Neural progenitor cell (in vitro differentiated cells): ENCODE results near the gene SUSD2. TPM values are rescaled to one million over a fixed set of nuclear protein-coding genes. Genes with fewer than 3 reads are reported as not detected.
A peak's percentile ranks its signal among the peaks of the same experiment; 100 is the strongest.

Source experiments
- DNase-seq: peaks from one replicate; pipeline ENCODE4 v3.0.0-alpha.2; 2016; ENCODE audit warnings: low spot score
- H2AFZ ChIP-seq: fragments of 200-600 bp; sonication (generic); replicated peaks from 2 replicates; pipeline ENCODE4 v1.6.1; 2016; ENCODE audit warnings: antibody characterized with exemption
- H3F3A ChIP-seq: fragments of 200-600 bp; sonication (generic); 2 replicates; pipeline ENCODE4 v1.6.1; 2016; ENCODE audit warnings: antibody characterized with exemption, low read depth
- H3K27ac ChIP-seq: fragments of 200-600 bp; sonication (generic); 2 replicates; pipeline ENCODE4 v1.5.1; 2016; ENCODE audit warnings: mild to moderate bottlenecking
- H3K27me3 ChIP-seq: fragments of 200-600 bp; sonication (generic); 2 replicates; pipeline ENCODE4 v1.6.1; 2016; ENCODE audit warnings: mild to moderate bottlenecking, moderate library complexity
- H3K36me3 ChIP-seq: fragments of 200-600 bp; sonication (generic); 2 replicates; pipeline ENCODE4 v1.5.1; 2016
- H3K4me1 ChIP-seq: fragments of 200-600 bp; sonication (generic); 2 replicates; pipeline ENCODE4 v1.6.1; 2016; ENCODE audit warnings: mixed run types
- H3K4me2 ChIP-seq: fragments of 200-600 bp; sonication (generic); 2 replicates; pipeline ENCODE4 v1.6.1; 2016
- H3K4me3 ChIP-seq: fragments of 200-600 bp; sonication (generic); 2 replicates; pipeline ENCODE4 v1.5.1; 2016
- H3K79me2 ChIP-seq: fragments of 200-600 bp; sonication (generic); 2 replicates; pipeline ENCODE4 v1.6.1; 2016; ENCODE audit warnings: low read depth
- H3K9ac ChIP-seq: fragments of 200-600 bp; sonication (generic); 2 replicates; pipeline ENCODE4 v1.6.1; 2016
- H3K9me3 ChIP-seq: fragments of 200-600 bp; sonication (generic); 2 replicates; pipeline ENCODE4 v1.5.1; 2016; ENCODE audit warnings: low read depth
- H4K20me1 ChIP-seq: fragments of 200-600 bp; sonication (generic); 2 replicates; pipeline ENCODE4 v1.6.1; 2016; ENCODE audit warnings: low read depth
- H3K27ac Mint-ChIP-seq: 3 replicates; pipeline ENCODE4 v1.8.0; 2021; ENCODE audit warnings: mixed read lengths
- H3K27me3 Mint-ChIP-seq: 2 replicates; pipeline ENCODE4 v1.8.0; 2022; ENCODE audit warnings: low read depth, mild to moderate bottlenecking, inconsistent platforms, moderate library complexity, mixed read lengths; ENCODE audit not compliant: insufficient read depth
- H3K36me3 Mint-ChIP-seq: 3 replicates; pipeline ENCODE4 v1.8.0; 2021; ENCODE audit warnings: mixed read lengths
- H3K4me1 Mint-ChIP-seq: 3 replicates; pipeline ENCODE4 v1.8.0; 2021; ENCODE audit warnings: mixed read lengths
- H3K4me3 Mint-ChIP-seq: 3 replicates; pipeline ENCODE4 v1.8.0; 2021; ENCODE audit warnings: mild to moderate bottlenecking, moderate library complexity, mixed read lengths
- H3K9me3 Mint-ChIP-seq: 3 replicates; pipeline ENCODE4 v1.8.0; 2020; ENCODE audit warnings: mixed read lengths
- CTCF ChIP-seq: fragments of 200-600 bp; sonication (generic); IDR thresholded peaks from 2 replicates; pipeline ENCODE4 v1.5.1; 2017; ENCODE audit warnings: antibody characterized with exemption, mild to moderate bottlenecking
- EZH2 ChIP-seq: fragments of 200-600 bp; sonication (generic); IDR thresholded peaks from 2 replicates; pipeline ENCODE4 v1.6.1; 2017; ENCODE audit warnings: antibody characterized with exemption, mild to moderate bottlenecking, moderate library complexity
- EZH2phosphoT487 ChIP-seq: fragments of 200-600 bp; sonication (generic); IDR thresholded peaks from 2 replicates; pipeline ENCODE4 v1.6.1; 2017; ENCODE audit warnings: antibody characterized with exemption
- total RNA-seq: library from RNA; depleted of rRNA; stranded (reverse); fragments of >200 nt; gene quantifications from 2 replicates; pipeline ENCODE4 v1.2.3, GENCODE V29; 2015; ENCODE audit warnings: low replicate concordance

The SUSD2 gene
- total RNA-seq, 1 donor from 2014 or later, result 0.02 TPM

DNA sequence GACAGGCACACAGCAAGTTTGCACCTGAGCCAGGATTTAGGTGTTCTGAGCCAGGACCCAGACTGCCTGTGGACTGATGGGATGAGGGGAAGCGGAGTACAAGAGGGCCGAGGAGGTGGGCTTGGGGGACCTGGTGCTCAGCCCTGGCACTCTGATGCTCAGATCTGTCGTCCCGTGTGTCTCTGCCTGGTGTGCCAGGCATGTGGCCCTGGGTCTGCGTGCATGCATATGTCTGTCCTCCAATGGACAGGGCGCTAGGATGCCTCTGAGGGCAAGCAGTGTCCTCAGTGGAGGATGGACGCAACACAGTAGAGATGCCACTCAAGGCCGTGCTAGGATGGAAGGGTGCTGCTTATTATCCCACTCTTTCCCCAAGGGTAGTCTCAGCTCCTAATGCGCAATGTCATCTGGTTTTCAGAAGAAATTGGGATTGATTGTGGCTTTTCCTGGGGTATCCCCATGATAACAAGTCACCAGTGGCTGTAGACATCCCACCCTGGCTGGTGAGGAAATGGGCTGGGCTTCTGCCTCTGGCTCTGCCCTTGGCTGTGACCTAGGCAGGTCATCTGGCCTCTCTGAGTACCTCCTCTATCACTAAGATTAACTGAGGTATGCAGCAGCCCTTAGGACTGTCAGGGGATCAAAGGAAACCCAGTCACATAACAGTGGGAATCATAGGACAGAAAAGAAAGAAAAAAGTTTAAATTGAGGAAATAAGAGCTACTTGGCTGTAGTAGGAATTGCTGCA lies 35.7 kb upstream of the SUSD2 start:
- Histone ChIP-seq H3K79me2 (no peaks in the 10 kb centered on the region), H2AFZ (no peak overlapping the region), H3K9me3 (no peaks in the 10 kb centered on the region), H3K36me3 (no peaks in the 10 kb centered on the region), H3K4me2 (no peak overlapping the region), H3K4me1 (no peaks in the 10 kb centered on the region), H3F3A (no peaks in the 10 kb centered on the region), H3K27ac (no peak overlapping the region), H3K9ac (no peak overlapping the region), H4K20me1 (peaks cover 28% of the 10 kb centered on the region), H3K27me3 (no peaks in the 10 kb centered on the region), H3K4me3 (no peak overlapping the region)
- Mint-ChIP-seq H3K27ac (no peak overlapping the region), H3K27me3 (peaks cover 2% of the 10 kb centered on the region), H3K4me3 (no peak overlapping the region), H3K36me3 (no peaks in the 10 kb centered on the region), H3K4me1 (peaks cover 28% of the 10 kb centered on the region), H3K9me3 (no peaks in the 10 kb centered on the region)
- DNase-seq, result no peak
- TF ChIP-seq EZH2 (no peak), CTCF (no peak), EZH2phosphoT487 (no peak)

DNA sequence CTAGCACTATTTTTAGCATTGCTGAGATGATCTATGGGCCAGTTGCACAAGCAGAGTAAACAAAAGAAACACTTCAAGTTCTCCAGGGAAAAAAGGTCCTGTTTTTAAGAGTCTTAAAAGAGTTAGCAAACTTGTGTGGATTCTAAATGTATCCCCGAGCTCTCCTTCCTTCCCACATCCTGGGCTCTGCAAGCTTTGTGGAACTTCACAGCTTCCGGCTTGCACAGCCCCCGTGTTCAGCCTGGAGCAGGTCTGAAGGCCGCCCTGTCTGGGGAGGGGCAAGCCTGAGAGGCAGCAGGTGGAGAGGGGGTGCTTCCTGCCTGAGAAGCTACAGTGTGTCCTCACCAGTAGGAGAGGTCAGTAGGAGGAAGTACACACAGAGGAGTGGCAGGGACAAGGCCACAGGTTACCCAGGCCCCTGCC lies 35.1 kb upstream of the SUSD2 start:
- Mint-ChIP-seq H3K9me3 (no peaks in the 10 kb centered on the region), H3K27ac (peak overlapping the region; percentile 34), H3K27me3 (peaks cover under 1% of the 10 kb centered on the region), H3K36me3 (no peaks in the 10 kb centered on the region), H3K4me1 (peaks cover 32% of the 10 kb centered on the region), H3K4me3 (no peak overlapping the region)
- TF ChIP-seq EZH2 (no peak), EZH2phosphoT487 (no peak)
- Histone ChIP-seq H3K79me2 (no peaks in the 10 kb centered on the region), H2AFZ (no peak overlapping the region), H3K4me1 (peaks cover 1% of the 10 kb centered on the region), H3K36me3 (no peaks in the 10 kb centered on the region), H3K9me3 (no peaks in the 10 kb centered on the region), H3K9ac (no peak overlapping the region), H3K4me2 (no peak overlapping the region), H3K27me3 (no peaks in the 10 kb centered on the region), H4K20me1 (peaks cover 29% of the 10 kb centered on the region), H3F3A (no peaks in the 10 kb centered on the region), H3K4me3 (no peak overlapping the region), H3K27ac (peak overlapping the region; percentile 16)
- peak; percentile 26 for DNase-seq

- H3K27ac Mint-ChIP-seq, result no peak overlapping the region
- Histone ChIP-seq H2AFZ (no peak overlapping the region), H3K9ac (no peak overlapping the region), H3K27ac (peak overlapping the region; percentile 16), H3K4me2 (no peak overlapping the region), H4K20me1 (peaks cover 34% of the 10 kb centered on the region), H3K4me3 (no peak overlapping the region), H3K79me2 (no peaks in the 10 kb centered on the region), H3K9me3 (no peaks in the 10 kb centered on the region), H3F3A (no peaks in the 10 kb centered on the region), H3K36me3 (no peaks in the 10 kb centered on the region), H3K4me1 (peaks cover 3% of the 10 kb centered on the region), H3K27me3 (no peaks in the 10 kb centered on the region)
- DNase-seq, result peak; percentile 16
- no peaks in the 10 kb centered on the region for H3K9me3 Mint-ChIP-seq
- peaks cover 38% of the 10 kb centered on the region for H3K4me1 Mint-ChIP-seq
- TF ChIP-seq EZH2phosphoT487, result no peak
- no peak for TF ChIP-seq CTCF
- TF ChIP-seq EZH2, result no peak
- H3K27me3 Mint-ChIP-seq, result no peaks in the 10 kb centered on the region
- H3K36me3 Mint-ChIP-seq, result no peaks in the 10 kb centered on the region
- H3K4me3 Mint-ChIP-seq, result no peak overlapping the region
These were observed 34.4 kb upstream of the SUSD2 start for GRCh38 chr22:24146791-24147353.

GRCh38 chr22:24147666-24148065 lies 33.6 kb upstream of the SUSD2 start:
- Histone ChIP-seq H3F3A (no peaks in the 10 kb centered on the region), H3K4me3 (no peak overlapping the region), H4K20me1 (peaks cover 39% of the 10 kb centered on the region), H3K4me2 (no peak overlapping the region), H3K9ac (no peak overlapping the region), H3K9me3 (no peaks in the 10 kb centered on the region), H2AFZ (no peak overlapping the region), H3K36me3 (no peaks in the 10 kb centered on the region), H3K79me2 (no peaks in the 10 kb centered on the region), H3K27me3 (no peaks in the 10 kb centered on the region), H3K27ac (no peak overlapping the region), H3K4me1 (peaks cover 3% of the 10 kb centered on the region)
- no peak overlapping the region for H3K4me3 Mint-ChIP-seq
- no peaks in the 10 kb centered on the region for H3K27me3 Mint-ChIP-seq
- no peak for DNase-seq
- peak overlapping the region; percentile 85 for H3K27ac Mint-ChIP-seq
- TF ChIP-seq CTCF (no peak), EZH2 (no peak), EZH2phosphoT487 (no peak)
- H3K36me3 Mint-ChIP-seq, result no peaks in the 10 kb centered on the region
- no peaks in the 10 kb centered on the region for H3K9me3 Mint-ChIP-seq
- peaks cover 38% of the 10 kb centered on the region for H3K4me1 Mint-ChIP-seq
